Astrocyte (in vitro differentiated cells and primary cell): ENCODE data around the gene SRSF8. TPM values are rescaled to one million over a fixed set of nuclear protein-coding genes. Genes with fewer than 3 reads are reported as not detected.

Experiments used
- DNase-seq: peaks from one replicate; pipeline ENCODE4 v3.0.0-alpha.2; 2010; ENCODE audit warnings: low read depth
- FAIRE-seq: peaks from 2 replicates; lab custom pipeline; 2011; peaks lifted over from hg19 to GRCh38; lab: Jason Lieb, UNC
- H2AFZ ChIP-seq: 2 replicates; pipeline ENCODE4 v1.6.0; 2012; ENCODE audit warnings: low read depth, low read length, inconsistent platforms
- H3K27ac ChIP-seq: 2 replicates; pipeline ENCODE4 v1.5.1; 2011; ENCODE audit warnings: low read depth, low read length, inconsistent platforms
- H3K27me3 ChIP-seq: 2 replicates; pipeline ENCODE4 v1.6.0; 2011; ENCODE audit warnings: low read length, inconsistent platforms; ENCODE audit not compliant: insufficient read depth
- H3K36me3 ChIP-seq: 2 replicates; pipeline ENCODE4 v1.5.1; 2011; ENCODE audit warnings: low read length, inconsistent platforms; ENCODE audit not compliant: insufficient read depth
- H3K4me1 ChIP-seq: 2 replicates; pipeline ENCODE4 v1.5.1; 2011; ENCODE audit warnings: low read length, inconsistent platforms; ENCODE audit not compliant: insufficient read depth
- H3K4me2 ChIP-seq: 2 replicates; pipeline ENCODE4 v1.6.0; 2012; ENCODE audit warnings: low read length, inconsistent platforms
- H3K4me3 ChIP-seq: 2 replicates; pipeline ENCODE4 v1.5.1; 2011; ENCODE audit warnings: low read depth, mild to moderate bottlenecking, low read length, inconsistent platforms; ENCODE audit not compliant: insufficient read depth
- H3K79me2 ChIP-seq: 2 replicates; pipeline ENCODE4 v1.6.0; 2012; ENCODE audit warnings: mild to moderate bottlenecking, low read length, inconsistent platforms; ENCODE audit not compliant: insufficient read depth
- H3K9ac ChIP-seq: 2 replicates; pipeline ENCODE4 v1.6.0; 2012; ENCODE audit warnings: mild to moderate bottlenecking, low read length, inconsistent platforms
- H3K9me3 ChIP-seq: 2 replicates; pipeline ENCODE4 v1.5.1; 2012; ENCODE audit warnings: low read depth, mild to moderate bottlenecking, low read length, inconsistent platforms; ENCODE audit not compliant: insufficient read depth
- H4K20me1 ChIP-seq: 2 replicates; pipeline ENCODE4 v1.6.0; 2012; ENCODE audit warnings: low read length, inconsistent platforms; ENCODE audit not compliant: insufficient read depth
- H3K27ac Mint-ChIP-seq: one replicate; pipeline ENCODE4 v1.8.0; 2021; ENCODE audit warnings: mild to moderate bottlenecking, mixed read lengths; ENCODE audit not compliant: unreplicated experiment
- H3K27me3 Mint-ChIP-seq: one replicate; pipeline ENCODE4 v1.8.0; 2021; ENCODE audit warnings: low read depth, mixed read lengths; ENCODE audit not compliant: unreplicated experiment
- H3K36me3 Mint-ChIP-seq: one replicate; pipeline ENCODE4 v1.8.0; 2021; ENCODE audit warnings: low read depth, mixed read lengths; ENCODE audit not compliant: unreplicated experiment
- H3K4me1 Mint-ChIP-seq: one replicate; pipeline ENCODE4 v1.8.0; 2021; ENCODE audit warnings: low read depth, mixed read lengths; ENCODE audit not compliant: unreplicated experiment
- H3K4me3 Mint-ChIP-seq: one replicate; pipeline ENCODE4 v1.8.0; 2021; ENCODE audit warnings: mild to moderate bottlenecking, moderate library complexity, mixed read lengths; ENCODE audit not compliant: unreplicated experiment
- H3K9me3 Mint-ChIP-seq: one replicate; pipeline ENCODE4 v1.8.0; 2021; ENCODE audit warnings: mild to moderate bottlenecking, mixed read lengths; ENCODE audit not compliant: unreplicated experiment
- CTCF ChIP-seq: IDR thresholded peaks from 2 replicates; pipeline ENCODE4 v1.5.1; 2011; ENCODE audit warnings: low read depth, mild to moderate bottlenecking, inconsistent platforms, low read length, moderate library complexity; ENCODE audit not compliant: insufficient read depth
- EZH2 ChIP-seq: IDR thresholded peaks from 2 replicates; pipeline ENCODE4 v1.6.1; 2012; ENCODE audit warnings: mild to moderate bottlenecking, low read length, inconsistent platforms; ENCODE audit not compliant: insufficient read depth
- total RNA-seq: library from RNA; stranded (reverse); gene quantifications from 2 replicates; pipeline ENCODE4 v1.2.1, GENCODE V29; 2021

The SRSF8 gene
- total RNA-seq, 1 donor from 2014 or later: 47.5 TPM

GRCh38 chr11:95095858-95096587 lies 29.3 kb downstream of the SRSF8 start:
- H3K36me3 ChIP-seq: no peaks in the 10 kb centered on the region
- peak overlapping the region; percentile 68 for H3K27ac ChIP-seq
- no peaks in the 10 kb centered on the region for H3K27me3 Mint-ChIP-seq
- H3K4me2 ChIP-seq: peak overlapping the region; percentile 68
- peaks cover 30% of the 10 kb centered on the region for H3K4me1 ChIP-seq
- H3K36me3 Mint-ChIP-seq: no peaks in the 10 kb centered on the region
- TF ChIP-seq CTCF: no peak
- H4K20me1 ChIP-seq: peaks cover 5% of the 10 kb centered on the region
- H3K79me2 ChIP-seq: peaks cover 32% of the 10 kb centered on the region
- H3K9me3 ChIP-seq: no peaks in the 10 kb centered on the region
- peaks cover 38% of the 10 kb centered on the region for H3K4me1 Mint-ChIP-seq
- no peak overlapping the region for H3K4me3 Mint-ChIP-seq
- FAIRE-seq: no peak
- H3K27ac Mint-ChIP-seq: peak overlapping the region; percentile 58
- peak overlapping the region; percentile 32 for H3K4me3 ChIP-seq
- no peaks in the 10 kb centered on the region for H3K9me3 Mint-ChIP-seq
- peak; percentile 65 for DNase-seq
- no peaks in the 10 kb centered on the region for H3K27me3 ChIP-seq
- H3K9ac ChIP-seq: peak overlapping the region; percentile 41
- no peak overlapping the region for H2AFZ ChIP-seq

- Mint-ChIP-seq H3K4me3 (no peak overlapping the region), H3K27me3 (no peaks in the 10 kb centered on the region), H3K9me3 (no peaks in the 10 kb centered on the region), H3K36me3 (no peaks in the 10 kb centered on the region), H3K4me1 (peaks cover 29% of the 10 kb centered on the region), H3K27ac (no peak overlapping the region)
- TF ChIP-seq CTCF (no peak), EZH2 (no peak)
- Histone ChIP-seq H3K4me1 (peaks cover 28% of the 10 kb centered on the region), H3K9me3 (no peaks in the 10 kb centered on the region), H3K27ac (no peak overlapping the region), H3K27me3 (no peaks in the 10 kb centered on the region), H3K4me2 (no peak overlapping the region), H2AFZ (no peak overlapping the region), H3K9ac (no peak overlapping the region), H3K36me3 (no peaks in the 10 kb centered on the region), H3K79me2 (peaks cover 24% of the 10 kb centered on the region), H4K20me1 (peaks cover 3% of the 10 kb centered on the region), H3K4me3 (no peak overlapping the region)
- DNase-seq: no peak
- no peak for FAIRE-seq
These were observed 30.5 kb downstream of the SRSF8 start for GRCh38 chr11:95097209-95097608.

GRCh38 chr11:95098826-95099225 lies 32.1 kb downstream of the SRSF8 start:
- Histone ChIP-seq H3K36me3 (no peaks in the 10 kb centered on the region), H3K9ac (no peak overlapping the region), H2AFZ (no peak overlapping the region), H3K79me2 (peaks cover 19% of the 10 kb centered on the region), H3K4me1 (peaks cover 14% of the 10 kb centered on the region), H3K9me3 (no peaks in the 10 kb centered on the region), H3K27ac (no peak overlapping the region), H3K4me2 (no peak overlapping the region), H3K27me3 (no peaks in the 10 kb centered on the region), H4K20me1 (no peaks in the 10 kb centered on the region), H3K4me3 (no peak overlapping the region)
- H3K36me3 Mint-ChIP-seq: peaks cover 3% of the 10 kb centered on the region
- H3K4me3 Mint-ChIP-seq: no peak overlapping the region
- TF ChIP-seq CTCF: no peak
- TF ChIP-seq EZH2: no peak
- H3K27ac Mint-ChIP-seq: no peak overlapping the region
- H3K9me3 Mint-ChIP-seq: no peaks in the 10 kb centered on the region
- no peaks in the 10 kb centered on the region for H3K27me3 Mint-ChIP-seq
- peaks cover 16% of the 10 kb centered on the region for H3K4me1 Mint-ChIP-seq
- DNase-seq (no peak), FAIRE-seq (no peak)
